ENCODE data around the gene TERB1.
"Not testable (repeated sequence)": the region's sequence is repeated elsewhere in the genome, so short reads cannot be mapped to it uniquely, and the experiment has no call there.

TERB1 gene

DNA sequence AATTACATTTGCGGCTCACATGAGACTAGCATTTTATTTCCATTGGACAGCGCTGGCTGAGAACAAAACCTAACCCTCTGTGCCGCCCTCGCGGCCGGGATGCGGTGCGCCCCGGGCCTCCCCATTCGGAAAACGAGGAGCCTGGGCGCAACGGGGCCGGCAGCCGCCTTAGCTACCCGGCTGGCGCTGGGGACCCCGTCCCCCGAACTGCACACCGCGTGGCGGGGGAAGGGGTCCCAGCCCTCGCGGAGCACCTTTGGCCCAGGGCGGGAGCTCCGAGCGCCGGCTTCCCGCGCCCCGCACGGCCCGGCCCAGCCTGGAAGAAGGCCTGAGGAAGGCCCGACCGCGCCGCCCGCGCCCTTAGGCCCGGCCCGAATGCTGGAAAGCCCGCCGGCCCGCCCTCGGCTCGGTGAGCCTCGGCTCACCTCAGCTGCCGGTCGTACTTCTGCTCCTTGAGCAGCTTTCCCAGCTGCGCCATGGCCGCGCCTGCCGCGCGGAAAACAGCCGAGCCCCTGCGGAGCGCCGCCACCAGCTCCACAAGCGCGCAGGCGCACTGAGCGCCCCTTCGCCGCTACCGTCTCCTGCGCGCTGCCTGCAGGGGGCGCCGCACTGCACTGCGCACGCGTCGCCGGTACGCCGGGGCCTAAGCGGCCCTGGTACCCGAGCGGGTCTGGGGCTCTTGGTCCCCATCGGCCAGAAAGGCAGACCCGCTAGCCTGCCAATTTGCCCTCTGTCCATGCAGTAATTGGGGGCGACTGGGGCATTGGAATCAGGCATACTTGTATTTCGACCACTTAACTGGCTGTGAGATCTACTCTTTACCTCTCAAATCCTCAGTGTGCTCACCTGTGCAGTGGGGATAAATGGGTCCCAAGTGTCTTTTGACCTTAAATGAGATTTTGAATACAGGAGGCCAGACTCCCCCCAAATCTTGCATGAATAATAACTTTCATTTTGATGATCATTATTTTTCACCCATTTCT is 29.3 kb upstream of the TERB1 start, which contains the start of gene NAE1:
Gene NAE1, minus strand, starts transcription at position 555 of the 983 bp plus-strand sequence. Its CDS starts 77 bp downstream, at position 478.
- peak; percentile 86 for DNase-seq (ENCODE audit: low read depth)

DNA sequence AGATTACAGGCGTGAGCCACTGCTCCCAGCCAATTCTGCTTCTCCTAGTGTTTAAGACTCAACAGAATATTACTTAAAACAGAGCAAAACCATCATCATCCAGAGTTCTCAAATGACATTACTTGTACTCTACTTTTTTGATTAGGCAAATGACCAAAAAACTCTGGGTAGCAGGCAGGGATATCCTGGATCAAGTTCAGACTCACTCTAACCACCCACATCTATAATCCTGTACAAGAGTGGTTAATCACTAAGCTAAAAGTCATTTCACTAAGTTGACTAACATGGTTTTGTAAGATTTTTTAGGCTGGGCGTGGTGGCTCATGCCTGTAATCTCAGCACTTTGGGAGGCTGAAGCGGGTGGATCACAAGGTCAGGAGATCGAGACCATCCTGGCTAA is 22.6 kb upstream of the TERB1 start:
- no peak for DNase-seq (ENCODE audit: low read depth)

DNA sequence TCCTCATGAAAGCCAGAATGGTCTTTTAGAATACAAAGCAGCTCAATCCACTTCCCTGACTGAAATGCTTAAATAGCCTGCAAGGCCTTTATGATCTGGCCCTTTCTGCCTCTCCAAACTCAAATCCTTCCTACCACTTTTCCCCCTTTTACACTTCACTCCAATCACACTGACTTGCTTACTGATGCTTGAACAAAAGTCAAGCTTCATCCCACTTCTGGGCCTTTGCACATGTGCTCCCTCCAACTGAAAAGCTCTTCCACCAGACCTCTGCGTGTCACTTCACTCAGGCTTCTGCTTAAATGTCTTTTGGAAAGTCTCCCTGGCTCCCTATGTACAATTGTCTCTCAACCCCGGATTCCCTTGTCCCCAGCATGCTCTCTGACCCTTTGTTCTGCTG is 13.3 kb upstream of the TERB1 start:
- DNase-seq (ENCODE audit: low read depth): no peak

DNA sequence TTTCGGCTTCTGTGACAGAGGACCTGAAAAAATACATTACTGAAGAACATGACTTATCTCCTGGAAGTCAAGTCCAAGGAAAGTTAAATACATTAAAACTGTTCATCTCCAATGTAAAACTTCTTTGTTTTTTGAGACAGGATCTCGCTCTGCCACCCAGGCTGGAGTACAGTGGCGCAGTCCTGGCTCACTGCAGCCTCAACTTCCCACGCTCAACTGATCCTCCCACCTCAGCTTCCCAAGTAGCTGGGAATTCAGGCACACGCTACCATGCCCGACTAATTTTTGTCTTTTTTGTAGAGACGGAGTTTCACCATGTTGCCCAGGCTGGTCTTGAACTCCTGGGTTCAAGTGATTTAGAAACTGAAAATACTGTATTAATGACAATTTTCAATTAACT is 9.7 kb upstream of the TERB1 start:
- DNase-seq (ENCODE audit: low read depth): no peak

DNA sequence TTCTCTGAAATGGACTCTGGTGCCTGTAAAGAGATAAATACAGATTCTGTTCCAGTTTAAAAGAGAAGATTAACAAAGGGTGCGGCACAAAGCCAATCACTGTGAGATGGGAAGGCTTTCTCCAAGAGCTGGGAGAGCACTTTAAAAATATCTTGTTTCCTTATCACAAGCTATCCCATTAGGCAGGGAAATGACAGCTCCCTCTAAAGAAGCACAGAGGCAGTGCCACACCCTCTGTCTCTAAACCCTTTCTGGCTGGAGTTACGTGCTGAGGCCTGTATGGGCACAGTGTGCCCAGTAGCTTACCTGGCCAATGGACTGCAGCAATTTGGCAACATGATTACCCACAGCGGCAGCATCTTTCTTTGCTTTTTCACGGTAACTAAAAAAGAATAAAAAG is 9.0 kb upstream of the TERB1 start:
- DNase-seq (ENCODE audit: low read depth): no peak

DNA sequence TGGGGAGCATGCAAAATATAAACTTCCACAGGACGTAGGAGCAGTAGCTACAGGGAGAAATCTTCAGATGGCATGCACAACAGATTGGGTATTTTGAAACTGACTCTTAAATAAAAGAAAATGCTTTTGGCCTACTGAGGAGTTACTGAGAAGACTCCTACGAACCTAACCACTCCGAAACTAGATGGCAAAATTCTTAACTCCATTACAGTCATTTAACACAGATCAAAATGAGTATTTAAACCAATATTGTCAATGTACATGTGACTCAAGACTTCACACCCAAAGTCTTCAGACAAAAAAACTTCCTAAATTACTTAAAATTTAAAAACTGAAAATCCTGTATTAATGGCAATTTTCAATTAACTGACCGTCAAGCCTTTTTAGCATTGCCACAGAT is 8.4 kb upstream of the TERB1 start:
- DNase-seq (ENCODE audit: low read depth): no peak

DNA sequence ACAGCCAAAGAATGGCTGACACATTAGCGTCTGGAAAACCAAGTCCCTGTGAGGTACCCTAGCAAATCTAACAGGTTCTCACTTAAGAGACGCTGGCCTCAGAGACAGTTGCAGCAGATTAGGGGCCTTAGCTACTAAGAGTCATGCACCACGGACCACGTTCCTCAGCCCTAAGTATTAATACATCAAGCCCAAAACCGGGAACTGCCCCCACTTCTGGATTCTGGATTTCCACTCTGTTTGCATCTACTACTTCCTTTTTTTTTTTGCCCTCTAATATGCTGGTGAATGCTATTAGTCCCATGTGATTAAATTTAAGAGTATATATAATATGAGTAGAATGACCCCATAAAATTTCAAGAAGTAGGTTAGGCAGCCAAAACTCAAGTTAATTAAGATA is 775 bp upstream of the TERB1 start:
- no peak for DNase-seq (ENCODE audit: low read depth)

DNA sequence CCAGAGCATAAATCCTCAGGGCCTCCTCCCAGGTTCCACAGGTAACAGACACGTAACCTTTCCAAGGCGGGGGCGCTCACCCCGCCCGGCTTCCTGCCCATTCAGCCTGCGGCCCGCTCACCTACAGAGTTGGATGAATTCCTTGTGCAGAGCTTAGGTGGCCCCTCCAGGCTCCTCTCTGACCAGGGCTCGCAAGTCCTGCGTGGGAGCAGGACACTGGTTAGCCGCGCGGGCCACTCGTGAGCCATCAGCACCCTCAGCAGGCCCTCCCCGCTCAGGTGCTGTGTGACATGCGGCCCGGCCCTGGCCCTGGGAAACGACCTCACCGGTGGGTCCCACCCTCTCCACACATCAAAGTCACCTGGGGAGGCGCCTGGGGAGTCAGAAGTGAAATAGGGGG is 528 bp downstream of the TERB1 start:
- no peak for DNase-seq (ENCODE audit: low read depth)

DNA sequence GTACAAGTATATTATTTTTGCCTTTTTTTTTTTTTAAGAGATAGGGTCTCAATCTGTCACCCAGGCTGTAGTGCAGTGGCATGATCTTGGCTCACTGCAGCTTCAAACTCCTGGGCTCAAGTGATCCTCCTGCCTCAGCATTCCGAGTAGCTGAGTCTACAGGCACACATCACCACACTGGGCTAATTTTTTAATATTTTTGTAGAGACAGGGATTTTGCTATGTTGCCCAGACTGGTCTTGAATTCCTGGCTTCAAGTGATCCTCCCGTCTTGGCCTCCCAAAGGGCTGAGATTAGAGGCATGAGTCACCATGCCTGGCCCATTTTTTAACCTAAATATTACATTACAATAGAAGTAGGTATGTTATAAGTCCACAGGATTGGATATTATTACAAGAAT is 3.2 kb downstream of the TERB1 start:
- DNase-seq (ENCODE audit: low read depth): no peak

DNA sequence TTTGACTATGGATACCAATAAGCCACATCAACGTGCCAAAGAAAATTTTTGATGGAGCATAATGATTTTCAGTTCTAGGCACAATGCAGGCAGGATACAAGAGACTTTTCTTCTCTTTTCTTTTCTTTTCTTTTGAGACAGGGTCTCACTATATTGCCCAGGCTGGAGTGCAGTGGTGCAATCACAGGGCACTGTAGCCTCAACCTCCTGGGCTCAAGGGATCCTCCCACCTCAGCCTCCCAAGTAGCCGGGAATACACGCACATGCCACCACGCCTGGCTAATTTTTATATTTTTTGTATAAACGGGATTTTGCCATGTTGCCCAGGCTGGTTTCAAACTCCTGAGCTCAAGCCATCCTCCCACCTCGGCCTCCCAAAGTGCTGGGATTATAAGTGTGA is 7.4 kb downstream of the TERB1 start:
- DNase-seq (ENCODE audit: low read depth): not testable (repeated sequence)

DNA sequence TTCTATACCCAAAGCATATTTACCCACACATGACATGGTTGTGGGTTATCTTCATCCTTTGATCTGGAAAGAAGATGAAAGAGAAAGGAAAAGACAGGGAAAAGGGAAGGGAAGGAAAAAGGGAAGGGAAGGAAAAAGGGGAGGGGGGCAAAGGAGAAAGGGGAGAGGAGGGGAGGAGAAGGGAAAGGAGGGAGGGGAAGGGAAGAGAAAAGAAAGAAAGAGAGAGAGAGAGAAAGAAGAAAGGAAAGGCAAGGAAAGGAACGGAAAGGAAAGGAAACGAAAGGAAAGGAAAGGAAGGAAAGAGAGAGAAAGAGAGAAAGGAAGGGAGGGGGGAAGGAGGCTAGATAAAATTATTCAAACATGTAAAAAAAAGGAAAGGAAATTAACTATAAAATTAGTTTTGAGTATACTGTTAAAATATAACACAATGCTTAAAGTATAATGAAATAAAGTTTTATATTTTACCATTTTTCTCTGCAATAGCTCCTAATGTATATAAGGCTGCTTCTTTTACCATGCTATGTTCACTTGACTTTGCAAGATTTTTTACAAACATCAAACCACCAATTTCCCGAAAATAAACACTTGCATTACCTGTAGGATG is 11.2 kb downstream of the TERB1 start:
- no peak for DNase-seq (ENCODE audit: low read depth)

DNA sequence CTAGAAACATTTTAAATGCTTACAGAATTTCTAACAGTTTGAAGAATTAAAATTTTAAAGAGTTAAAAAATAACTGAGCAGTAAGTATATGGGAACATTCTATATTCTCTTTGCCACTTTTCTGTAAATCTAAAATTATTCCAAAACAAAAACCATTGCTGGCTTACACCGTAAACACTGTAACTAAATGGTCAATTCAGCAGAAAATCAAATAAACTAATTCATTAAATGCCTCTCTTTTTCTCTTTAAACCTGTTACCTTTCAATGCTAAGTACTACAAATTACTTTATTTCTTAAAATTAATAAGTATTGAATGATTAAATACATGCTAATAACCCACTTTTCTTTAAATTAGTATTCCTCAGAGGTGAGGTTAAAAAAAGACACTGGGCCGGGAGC is 14.0 kb downstream of the TERB1 start:
- no peak for DNase-seq (ENCODE audit: low read depth)

DNA sequence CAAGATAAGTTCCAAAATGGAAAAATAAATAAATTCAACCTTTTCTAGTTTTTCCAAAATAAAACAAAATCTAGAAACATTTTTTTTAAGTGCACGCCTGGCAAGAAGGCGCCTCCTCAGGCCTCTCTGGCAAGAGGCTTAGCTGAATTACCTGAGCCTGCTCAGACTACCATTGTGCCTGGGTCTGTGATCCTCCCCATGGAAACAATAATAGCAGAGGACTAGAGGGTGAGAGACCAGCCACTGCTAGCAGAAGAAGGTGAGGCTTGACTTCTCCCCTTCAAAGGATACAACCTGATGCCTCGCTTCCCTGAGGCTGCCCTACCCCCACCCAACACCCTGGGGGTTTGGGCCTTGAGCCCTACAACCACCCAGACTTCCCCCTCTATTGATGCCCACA is 14.8 kb downstream of the TERB1 start:
- DNase-seq (ENCODE audit: low read depth): no peak

DNA sequence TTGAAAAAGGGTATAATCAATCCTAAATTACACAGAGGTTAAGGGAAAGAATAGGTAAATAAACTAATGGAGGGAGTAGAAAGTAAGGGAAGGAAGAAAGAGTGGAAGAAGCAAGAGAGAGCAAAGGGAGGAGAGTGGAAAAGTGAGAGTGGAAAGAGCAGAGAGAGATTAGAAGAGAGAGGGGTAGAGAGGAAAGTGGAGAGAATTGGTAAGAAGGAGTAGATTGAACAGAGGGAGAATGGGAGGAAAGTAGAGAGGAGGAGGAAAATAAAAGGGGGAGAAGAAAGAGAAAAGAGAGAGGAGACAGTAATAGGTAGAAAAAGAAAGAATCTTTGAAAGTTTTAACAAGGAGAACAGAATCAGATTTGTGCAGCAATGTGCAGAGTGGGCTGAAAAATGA is 24.9 kb downstream of the TERB1 start:
- DNase-seq (ENCODE audit: low read depth): no peak

DNA sequence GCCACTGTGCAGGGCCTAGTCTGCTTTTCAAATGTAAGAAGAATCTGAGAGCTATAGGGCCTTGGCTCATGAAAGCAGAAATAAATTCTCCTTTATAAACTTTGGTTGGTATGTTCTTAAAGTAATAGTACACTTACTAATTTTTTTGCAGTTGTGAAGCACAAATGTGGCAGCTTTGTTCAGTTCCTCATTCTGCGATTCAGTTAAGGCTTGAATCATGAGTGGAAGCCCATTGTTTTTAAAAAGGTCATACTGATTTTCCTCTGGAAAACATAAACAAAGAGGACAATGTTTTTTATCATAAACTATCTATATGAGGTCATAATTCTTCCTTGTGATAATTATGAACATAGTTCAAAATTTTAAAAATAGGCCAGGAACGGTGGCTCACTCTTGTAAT is 26.4 kb downstream of the TERB1 start:
- DNase-seq (ENCODE audit: low read depth): no peak

DNA sequence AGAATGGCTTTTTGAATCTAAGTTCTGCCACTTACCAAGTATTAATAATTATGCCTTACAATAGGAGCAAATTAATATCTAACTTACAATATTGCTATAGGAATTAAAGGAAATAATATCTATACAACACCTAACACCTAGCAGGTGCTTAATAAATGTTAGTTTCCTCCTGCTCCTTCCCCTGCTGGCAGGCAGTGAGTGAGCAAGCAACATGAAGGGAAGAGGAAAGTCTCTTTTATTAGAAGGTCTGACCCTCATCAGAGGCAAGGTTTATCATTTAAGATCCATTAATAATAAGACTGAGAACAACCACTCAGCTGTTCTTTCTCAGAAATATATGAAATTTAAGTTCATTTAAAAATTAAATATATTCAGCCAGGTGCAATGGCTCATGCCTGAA is 43.3 kb downstream of the TERB1 start:
- no peak for DNase-seq (ENCODE audit: low read depth)

DNA sequence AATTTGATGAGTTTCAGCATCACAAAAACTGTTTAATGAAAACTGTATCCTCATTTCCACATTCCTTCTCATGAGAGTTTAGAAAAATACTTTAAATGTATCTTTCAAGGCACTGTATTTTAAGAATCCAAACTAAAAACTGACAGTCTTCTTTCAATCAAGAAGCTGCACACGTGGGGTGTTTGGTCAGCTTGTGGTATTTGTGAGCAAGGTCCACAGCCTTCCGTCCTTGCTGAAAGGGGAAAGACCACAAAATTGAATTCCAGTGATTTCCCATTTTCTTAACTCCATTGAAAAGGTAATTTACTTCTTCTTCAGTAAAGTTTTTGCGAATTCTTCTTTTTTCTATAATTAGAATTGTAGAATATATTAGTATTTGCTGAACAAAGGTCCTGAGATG is 46.6 kb downstream of the TERB1 start:
- no peak for DNase-seq (ENCODE audit: low read depth)

DNA sequence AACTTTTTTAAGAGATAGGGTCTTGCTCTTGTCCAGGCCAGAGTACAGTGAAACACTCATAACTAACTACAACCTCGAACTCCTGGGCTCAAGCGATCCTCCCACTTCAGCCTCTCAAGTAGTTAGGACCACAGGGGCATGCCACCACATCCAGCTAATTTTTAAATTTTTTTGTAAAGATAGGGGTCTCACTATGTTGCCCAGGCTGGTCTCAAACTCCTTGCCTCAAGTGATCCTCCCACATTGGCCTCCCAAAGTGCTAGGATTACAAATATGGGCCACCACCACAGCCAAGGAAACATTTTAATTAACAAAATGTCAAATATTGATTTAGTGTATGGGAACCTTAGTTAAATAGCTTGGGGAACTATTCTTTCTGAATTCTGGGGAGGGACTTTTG is 47.2 kb downstream of the TERB1 start:
- no peak for DNase-seq (ENCODE audit: low read depth)

DNA sequence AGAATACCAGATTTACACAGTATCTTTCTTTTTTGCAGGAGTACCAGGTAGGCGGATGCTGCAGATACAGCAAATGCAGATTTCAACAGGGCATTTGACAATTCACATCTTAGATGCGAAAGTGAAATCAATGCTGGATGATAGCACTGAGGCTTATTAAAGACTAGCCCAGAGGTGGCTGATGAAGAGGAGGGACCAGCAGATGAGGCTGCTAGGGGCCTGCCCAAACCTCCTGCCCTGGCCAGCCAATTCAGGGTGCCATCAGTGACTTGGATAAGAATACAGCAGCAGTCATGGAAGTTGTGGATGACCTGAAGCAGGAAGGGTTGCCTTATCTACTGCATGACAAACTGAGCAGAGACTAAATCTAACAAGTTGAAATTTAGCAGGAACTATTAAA is 48.4 kb downstream of the TERB1 start:
- no peak for DNase-seq (ENCODE audit: low read depth)

DNA sequence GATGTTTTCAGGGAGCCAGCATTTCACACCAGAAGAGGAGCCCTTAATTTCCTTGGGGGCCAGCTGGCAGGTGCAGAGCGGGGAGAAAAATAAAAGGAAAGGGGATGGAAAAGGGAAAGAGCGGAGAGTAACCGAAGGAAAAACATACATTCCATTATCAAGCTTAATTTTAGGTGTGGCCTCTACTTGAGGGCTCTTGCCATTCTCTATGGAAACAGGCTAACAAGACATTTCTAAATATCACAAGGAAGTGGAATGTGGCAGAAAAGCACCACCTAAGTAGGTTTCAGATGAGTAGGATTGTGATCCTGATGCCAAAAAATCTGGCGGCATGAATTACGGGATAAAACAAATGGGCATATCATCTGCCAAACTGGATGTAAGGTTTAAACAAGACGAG is 49.0 kb downstream of the TERB1 start:
- no peak for DNase-seq (ENCODE audit: low read depth)

DNA sequence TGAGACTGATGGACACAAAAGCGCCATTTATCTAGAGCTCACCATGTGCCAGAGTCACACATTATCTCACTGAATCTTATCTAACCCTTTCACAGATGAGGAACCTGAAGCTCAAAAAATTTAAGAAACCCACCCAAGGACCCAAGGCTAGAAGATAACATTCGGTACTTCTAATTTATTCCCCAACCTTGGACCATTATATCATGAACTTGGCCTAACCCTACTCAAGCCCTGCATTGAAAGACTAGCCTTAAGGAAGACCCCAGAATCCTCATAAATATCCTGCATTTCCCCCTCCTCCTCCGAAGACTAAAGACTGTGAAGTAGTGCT is 49.4 kb downstream of the TERB1 start:
- DNase-seq (ENCODE audit: low read depth): no peak

DNA sequence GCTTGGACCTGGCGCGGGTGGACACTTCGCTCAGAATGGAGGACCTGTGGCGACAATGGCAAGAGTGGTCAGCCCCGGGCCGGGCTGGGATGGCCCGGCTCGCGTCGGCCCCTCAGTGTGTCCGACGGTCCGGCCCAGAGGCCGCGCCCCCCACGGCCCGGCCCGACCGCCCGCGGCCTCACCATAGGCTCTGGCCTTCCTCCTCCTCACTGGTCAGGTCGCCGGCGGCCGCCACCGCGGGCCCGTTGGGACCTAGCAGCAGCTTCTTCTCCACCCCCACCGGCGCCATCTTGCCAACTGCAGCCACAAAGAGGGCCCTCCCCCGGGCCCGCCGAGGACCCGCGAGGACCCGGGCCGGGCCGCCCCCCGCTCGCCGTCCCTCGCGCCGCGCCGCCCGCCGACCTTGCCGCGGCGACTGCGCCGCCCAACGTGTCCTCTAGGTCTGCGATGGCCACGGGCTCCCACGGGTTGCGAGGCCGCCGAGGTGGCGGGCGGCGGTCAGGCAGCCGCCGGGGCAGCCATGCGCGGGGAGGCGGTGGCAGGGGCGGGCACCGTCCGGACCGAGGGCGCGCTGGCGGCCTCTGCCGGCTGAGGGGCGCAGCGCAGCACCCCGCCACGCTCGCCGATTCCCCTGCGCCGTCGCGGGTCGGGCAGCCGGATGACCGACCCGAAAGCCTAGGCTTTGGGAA is 49.9 kb downstream of the TERB1 start, which contains the start of gene DYNC1LI2:
Gene DYNC1LI2, minus strand, starts transcription at position 307 of the 689 bp plus-strand sequence. Its CDS starts 18 bp downstream, at position 289.
- peak; percentile 69 for DNase-seq (ENCODE audit: low read depth)

DNA sequence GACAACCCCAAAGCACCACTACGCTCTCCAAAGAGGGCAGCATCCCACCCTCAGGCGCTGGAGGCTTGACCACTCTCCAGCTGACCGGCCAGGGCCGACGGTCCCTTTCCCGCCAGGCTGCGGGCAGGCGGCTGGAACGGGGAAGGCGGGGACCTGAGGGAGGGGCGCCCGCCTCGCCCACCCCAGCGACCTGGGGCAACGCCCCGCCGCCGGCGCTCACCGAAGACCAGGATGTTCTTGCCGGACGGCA is 50.4 kb downstream of the TERB1 start:
- DNase-seq (ENCODE audit: low read depth): no peak

Measured in activated T-helper 1 cell treated with Interleukin-2 at 50 U/mL for 16 hours (primary cell).